GM23338 (cell line): ENCODE results near the gene PTPRS. TPM values are rescaled to one million over a fixed set of nuclear protein-coding genes. Genes with fewer than 3 reads are reported as not detected.

ENCODE experiments used
- ATAC-seq: fragments of 200-7000 bp; cut with Tn5 transposase; 3 replicates; pipeline ENCODE4 v1.9.1; 2020
- DNase-seq: peaks from one replicate; pipeline ENCODE4 v3.0.0-alpha.2; 2015; ENCODE audit warnings: low spot score
- H2AFZ ChIP-seq: fragments of 200-600 bp; sonication (generic); 2 replicates; pipeline ENCODE4 v1.8.0; 2016; ENCODE audit warnings: antibody characterized with exemption, mild to moderate bottlenecking, moderate library complexity
- H3F3A ChIP-seq: fragments of 200-600 bp; sonication (generic); replicated peaks from 2 replicates; pipeline ENCODE4 v1.8.0; 2017; ENCODE audit warnings: antibody characterized with exemption, mixed run types, low read depth
- H3K27ac ChIP-seq: fragments of 200-600 bp; sonication (generic); 2 replicates; pipeline ENCODE4 v1.6.1; 2016; ENCODE audit warnings: low read depth
- H3K27me3 ChIP-seq: fragments of 200-600 bp; sonication (generic); 2 replicates; pipeline ENCODE4 v1.8.0; 2016; ENCODE audit warnings: mild to moderate bottlenecking, mixed run types, moderate library complexity; ENCODE audit not compliant: insufficient read depth
- H3K36me3 ChIP-seq: fragments of 200-600 bp; sonication (generic); 2 replicates; pipeline ENCODE4 v1.8.0; 2016; ENCODE audit warnings: mild to moderate bottlenecking; ENCODE audit not compliant: insufficient read depth
- H3K4me1 ChIP-seq: fragments of 200-600 bp; sonication (generic); 2 replicates; pipeline ENCODE4 v1.8.0; 2016; ENCODE audit warnings: mild to moderate bottlenecking, moderate library complexity; ENCODE audit not compliant: insufficient read depth
- H3K4me2 ChIP-seq: fragments of 200-600 bp; sonication (generic); 2 replicates; pipeline ENCODE4 v1.7.1; 2017; ENCODE audit warnings: mixed run types
- H3K4me3 ChIP-seq: fragments of 200-600 bp; sonication (generic); 2 replicates; pipeline ENCODE4 v1.6.1; 2016; ENCODE audit warnings: mixed run types
- H3K79me2 ChIP-seq: fragments of 200-600 bp; sonication (generic); replicated peaks from 2 replicates; pipeline ENCODE4 v1.8.0; 2017; ENCODE audit warnings: mild to moderate bottlenecking; ENCODE audit not compliant: insufficient read depth
- H3K9me2 ChIP-seq: fragments of 200-600 bp; sonication (generic); 2 replicates; pipeline ENCODE4 v1.8.0; 2017; ENCODE audit not compliant: insufficient read depth
- H4K20me1 ChIP-seq: fragments of 200-600 bp; sonication (generic); replicated peaks from 2 replicates; pipeline ENCODE4 v1.8.0; 2017; ENCODE audit warnings: mild to moderate bottlenecking; ENCODE audit not compliant: insufficient read depth
- H3K27ac Mint-ChIP-seq: 2 replicates; pipeline ENCODE4 v1.8.0; 2020; ENCODE audit warnings: inconsistent platforms, mild to moderate bottlenecking, moderate library complexity, mixed read lengths
- H3K27me3 Mint-ChIP-seq: 3 replicates; pipeline ENCODE4 v1.8.0; 2022; ENCODE audit warnings: low read depth, mild to moderate bottlenecking, moderate library complexity, mixed read lengths, inconsistent platforms; ENCODE audit not compliant: insufficient read depth, poor library complexity
- H3K36me3 Mint-ChIP-seq: 3 replicates; pipeline ENCODE4 v1.8.0; 2021; ENCODE audit warnings: low read depth, mild to moderate bottlenecking, inconsistent platforms, moderate library complexity, mixed read lengths
- H3K4me1 Mint-ChIP-seq: 3 replicates; pipeline ENCODE4 v1.8.0; 2020; ENCODE audit warnings: mild to moderate bottlenecking, inconsistent platforms, mixed read lengths
- H3K4me3 Mint-ChIP-seq: 3 replicates; pipeline ENCODE4 v1.8.0; 2021; ENCODE audit warnings: moderate library complexity, mild to moderate bottlenecking, inconsistent platforms, mixed read lengths
- H3K9me3 Mint-ChIP-seq: 3 replicates; pipeline ENCODE4 v1.8.0; 2020; ENCODE audit warnings: moderate library complexity, mild to moderate bottlenecking, inconsistent platforms, mixed read lengths
- POLR2AphosphoS5 ChIP-seq: IDR thresholded peaks from 2 replicates; pipeline ENCODE4 v1.6.1; 2016; ENCODE audit warnings: antibody characterized with exemption, low read depth
- STAT1 ChIP-seq: IDR thresholded peaks from one replicate; pipeline ENCODE4 v1.6.1; 2016; ENCODE audit warnings: antibody characterized with exemption; ENCODE audit not compliant: unreplicated experiment
- ZNF114 ChIP-seq: fragments of 250-450 bp; sonication (Bioruptor Pico); IDR thresholded peaks from 2 replicates; pipeline ENCODE4 v1.5.0; 2020; ENCODE audit warnings: mild to moderate bottlenecking, moderate library complexity
- polyA plus RNA-seq: library from polyadenylated mRNA; unstranded; fragments of >200 nt; fragmentation: Nextera tagmentation; extraction: Ambion mirVana; gene quantifications from 2 replicates; pipeline ENCODE4 v1.2.1, GENCODE V29; 2016
- total RNA-seq: library from RNA; depleted of rRNA; stranded (reverse); fragments of >200 nt; shearing (Covaris generic); gene quantifications from 2 replicates; pipeline ENCODE4 v1.2.3, GENCODE V29; 2014
- TF ChIP-seq, protein P1 (sequence below): fragments of 250-450 bp; sonication (Bioruptor Pico); IDR thresholded peaks from 2 replicates; pipeline ENCODE4 v1.5.0; 2020; ENCODE audit warnings: mild to moderate bottlenecking, moderate library complexity
- TF ChIP-seq, protein P2 (sequence below): IDR thresholded peaks from 2 replicates; pipeline ENCODE4 v1.6.1; 2016; ENCODE audit warnings: antibody characterized with exemption
- TF ChIP-seq, protein P3 (sequence below), 2 experiments: fragments of 200-600 bp in 1 of 2; sonication (generic) in 1 of 2; conservative IDR thresholded peaks; 2 replicates each; pipeline versions ENCODE4 v1.5.1 to v1.6.1; 2016 to 2017; ENCODE audit warnings: antibody characterized with exemption in 2 of 2, low read depth in 2 of 2, mild to moderate bottlenecking in 2 of 2, moderate library complexity in 1 of 2

PTPRS gene
- total and polyA plus RNA-seq, 2 experiments from 2014 or later = 20.7 to 290 TPM

- TF ChIP-seq POLR2AphosphoS5 = no peak
- TF ChIP-seq, protein P1, sequence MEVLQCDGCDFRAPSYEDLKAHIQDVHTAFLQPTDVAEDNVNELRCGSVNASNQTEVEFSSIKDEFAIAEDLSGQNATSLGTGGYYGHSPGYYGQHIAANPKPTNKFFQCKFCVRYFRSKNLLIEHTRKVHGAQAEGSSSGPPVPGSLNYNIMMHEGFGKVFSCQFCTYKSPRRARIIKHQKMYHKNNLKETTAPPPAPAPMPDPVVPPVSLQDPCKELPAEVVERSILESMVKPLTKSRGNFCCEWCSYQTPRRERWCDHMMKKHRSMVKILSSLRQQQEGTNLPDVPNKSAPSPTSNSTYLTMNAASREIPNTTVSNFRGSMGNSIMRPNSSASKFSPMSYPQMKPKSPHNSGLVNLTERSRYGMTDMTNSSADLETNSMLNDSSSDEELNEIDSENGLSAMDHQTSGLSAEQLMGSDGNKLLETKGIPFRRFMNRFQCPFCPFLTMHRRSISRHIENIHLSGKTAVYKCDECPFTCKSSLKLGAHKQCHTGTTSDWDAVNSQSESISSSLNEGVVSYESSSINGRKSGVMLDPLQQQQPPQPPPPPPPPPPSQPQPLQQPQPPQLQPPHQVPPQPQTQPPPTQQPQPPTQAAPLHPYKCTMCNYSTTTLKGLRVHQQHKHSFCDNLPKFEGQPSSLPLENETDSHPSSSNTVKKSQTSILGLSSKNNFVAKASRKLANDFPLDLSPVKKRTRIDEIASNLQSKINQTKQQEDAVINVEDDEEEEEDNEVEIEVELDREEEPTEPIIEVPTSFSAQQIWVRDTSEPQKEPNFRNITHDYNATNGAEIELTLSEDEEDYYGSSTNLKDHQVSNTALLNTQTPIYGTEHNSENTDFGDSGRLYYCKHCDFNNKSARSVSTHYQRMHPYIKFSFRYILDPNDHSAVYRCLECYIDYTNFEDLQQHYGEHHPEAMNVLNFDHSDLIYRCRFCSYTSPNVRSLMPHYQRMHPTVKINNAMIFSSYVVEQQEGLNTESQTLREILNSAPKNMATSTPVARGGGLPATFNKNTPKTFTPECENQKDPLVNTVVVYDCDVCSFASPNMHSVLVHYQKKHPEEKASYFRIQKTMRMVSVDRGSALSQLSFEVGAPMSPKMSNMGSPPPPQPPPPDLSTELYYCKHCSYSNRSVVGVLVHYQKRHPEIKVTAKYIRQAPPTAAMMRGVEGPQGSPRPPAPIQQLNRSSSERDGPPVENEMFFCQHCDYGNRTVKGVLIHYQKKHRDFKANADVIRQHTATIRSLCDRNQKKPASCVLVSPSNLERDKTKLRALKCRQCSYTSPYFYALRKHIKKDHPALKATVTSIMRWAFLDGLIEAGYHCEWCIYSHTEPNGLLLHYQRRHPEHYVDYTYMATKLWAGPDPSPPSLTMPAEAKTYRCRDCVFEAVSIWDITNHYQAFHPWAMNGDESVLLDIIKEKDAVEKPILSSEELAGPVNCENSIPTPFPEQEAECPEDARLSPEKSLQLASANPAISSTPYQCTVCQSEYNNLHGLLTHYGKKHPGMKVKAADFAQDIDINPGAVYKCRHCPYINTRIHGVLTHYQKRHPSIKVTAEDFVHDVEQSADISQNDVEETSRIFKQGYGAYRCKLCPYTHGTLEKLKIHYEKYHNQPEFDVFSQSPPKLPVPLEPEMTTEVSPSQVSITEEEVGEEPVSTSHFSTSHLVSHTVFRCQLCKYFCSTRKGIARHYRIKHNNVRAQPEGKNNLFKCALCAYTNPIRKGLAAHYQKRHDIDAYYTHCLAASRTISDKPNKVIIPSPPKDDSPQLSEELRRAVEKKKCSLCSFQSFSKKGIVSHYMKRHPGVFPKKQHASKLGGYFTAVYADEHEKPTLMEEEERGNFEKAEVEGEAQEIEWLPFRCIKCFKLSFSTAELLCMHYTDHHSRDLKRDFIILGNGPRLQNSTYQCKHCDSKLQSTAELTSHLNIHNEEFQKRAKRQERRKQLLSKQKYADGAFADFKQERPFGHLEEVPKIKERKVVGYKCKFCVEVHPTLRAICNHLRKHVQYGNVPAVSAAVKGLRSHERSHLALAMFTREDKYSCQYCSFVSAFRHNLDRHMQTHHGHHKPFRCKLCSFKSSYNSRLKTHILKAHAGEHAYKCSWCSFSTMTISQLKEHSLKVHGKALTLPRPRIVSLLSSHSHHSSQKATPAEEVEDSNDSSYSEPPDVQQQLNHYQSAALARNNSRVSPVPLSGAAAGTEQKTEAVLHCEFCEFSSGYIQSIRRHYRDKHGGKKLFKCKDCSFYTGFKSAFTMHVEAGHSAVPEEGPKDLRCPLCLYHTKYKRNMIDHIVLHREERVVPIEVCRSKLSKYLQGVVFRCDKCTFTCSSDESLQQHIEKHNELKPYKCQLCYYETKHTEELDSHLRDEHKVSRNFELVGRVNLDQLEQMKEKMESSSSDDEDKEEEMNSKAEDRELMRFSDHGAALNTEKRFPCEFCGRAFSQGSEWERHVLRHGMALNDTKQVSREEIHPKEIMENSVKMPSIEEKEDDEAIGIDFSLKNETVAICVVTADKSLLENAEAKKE (CRISPR knock-in tag) = no peak
Observed at GRCh38 chr19:5321851-5322681, 18.5 kb downstream of the PTPRS start (continued).

- TF ChIP-seq, protein P2, sequence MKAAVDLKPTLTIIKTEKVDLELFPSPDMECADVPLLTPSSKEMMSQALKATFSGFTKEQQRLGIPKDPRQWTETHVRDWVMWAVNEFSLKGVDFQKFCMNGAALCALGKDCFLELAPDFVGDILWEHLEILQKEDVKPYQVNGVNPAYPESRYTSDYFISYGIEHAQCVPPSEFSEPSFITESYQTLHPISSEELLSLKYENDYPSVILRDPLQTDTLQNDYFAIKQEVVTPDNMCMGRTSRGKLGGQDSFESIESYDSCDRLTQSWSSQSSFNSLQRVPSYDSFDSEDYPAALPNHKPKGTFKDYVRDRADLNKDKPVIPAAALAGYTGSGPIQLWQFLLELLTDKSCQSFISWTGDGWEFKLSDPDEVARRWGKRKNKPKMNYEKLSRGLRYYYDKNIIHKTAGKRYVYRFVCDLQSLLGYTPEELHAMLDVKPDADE = no peak
- TF ChIP-seq, protein P3, sequence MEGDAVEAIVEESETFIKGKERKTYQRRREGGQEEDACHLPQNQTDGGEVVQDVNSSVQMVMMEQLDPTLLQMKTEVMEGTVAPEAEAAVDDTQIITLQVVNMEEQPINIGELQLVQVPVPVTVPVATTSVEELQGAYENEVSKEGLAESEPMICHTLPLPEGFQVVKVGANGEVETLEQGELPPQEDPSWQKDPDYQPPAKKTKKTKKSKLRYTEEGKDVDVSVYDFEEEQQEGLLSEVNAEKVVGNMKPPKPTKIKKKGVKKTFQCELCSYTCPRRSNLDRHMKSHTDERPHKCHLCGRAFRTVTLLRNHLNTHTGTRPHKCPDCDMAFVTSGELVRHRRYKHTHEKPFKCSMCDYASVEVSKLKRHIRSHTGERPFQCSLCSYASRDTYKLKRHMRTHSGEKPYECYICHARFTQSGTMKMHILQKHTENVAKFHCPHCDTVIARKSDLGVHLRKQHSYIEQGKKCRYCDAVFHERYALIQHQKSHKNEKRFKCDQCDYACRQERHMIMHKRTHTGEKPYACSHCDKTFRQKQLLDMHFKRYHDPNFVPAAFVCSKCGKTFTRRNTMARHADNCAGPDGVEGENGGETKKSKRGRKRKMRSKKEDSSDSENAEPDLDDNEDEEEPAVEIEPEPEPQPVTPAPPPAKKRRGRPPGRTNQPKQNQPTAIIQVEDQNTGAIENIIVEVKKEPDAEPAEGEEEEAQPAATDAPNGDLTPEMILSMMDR (conservative IDR thresholded peaks at IDR 0.05; ENCODE audit: low read depth in 2 of 2) = no peak
- TF ChIP-seq STAT1 = no peak
- TF ChIP-seq ZNF114 = no peak
- ATAC-seq (no peak), DNase-seq (no peak)
- H3K27me3 ChIP-seq = no peaks in the 10 kb centered on the region
- H3K4me2 ChIP-seq = no peak overlapping the region
- no peaks in the 10 kb centered on the region for H3K9me2 ChIP-seq
- H3K36me3 ChIP-seq = no peaks in the 10 kb centered on the region
- H3K79me2 ChIP-seq = peaks cover 94% of the 10 kb centered on the region
- no peak overlapping the region for H3K27ac ChIP-seq
- Mint-ChIP-seq H3K4me3 (no peak overlapping the region), H3K27me3 (peaks cover 3% of the 10 kb centered on the region), H3K4me1 (peaks cover 2% of the 10 kb centered on the region; the same call in 2 of the 3 replicates), H3K36me3 (peaks cover 26% of the 10 kb centered on the region), H3K27ac (no peak overlapping the region), H3K9me3 (no peaks in the 10 kb centered on the region)
- H3K4me1 ChIP-seq = no peaks in the 10 kb centered on the region
- H3K4me3 ChIP-seq = no peak overlapping the region
- no peaks in the 10 kb centered on the region for H3F3A ChIP-seq
- peaks cover 47% of the 10 kb centered on the region for H4K20me1 ChIP-seq
- H2AFZ ChIP-seq = no peak overlapping the region
Observed at GRCh38 chr19:5321066-5321642, 19.5 kb downstream of the PTPRS start.
